OCI-LY7 (cell line): ENCODE measurements around the gene CDC14B. TPM values are rescaled to one million over a fixed set of nuclear protein-coding genes. Genes with fewer than 3 reads are reported as not detected.

Experiments used
- BruUV-seq: library from RNA; stranded (reverse); fragments of 400-500 nt; replicated peaks from 2 replicates; lab custom pipeline; 2021; lab: Mats Ljungman, UMichigan
- CTCF ChIA-PET: fragments of 300-600 bp; sonication (Branson Sonifier 250); formaldehyde crosslinking; loops from one replicate; lab custom pipeline; 2022; ENCODE audit warnings: antibody characterized with exemption; ENCODE audit not compliant: unreplicated experiment; lab: Charles Lee
- POLR2A ChIA-PET: fragments of 300-600 bp; sonication (Branson Sonifier 250); formaldehyde crosslinking; loops from one replicate; lab custom pipeline; 2022; ENCODE audit warnings: antibody characterized with exemption; lab: Charles Lee
- DNase-seq: peaks from one replicate; pipeline ENCODE4 v3.0.0-alpha.2; 2015; ENCODE audit warnings: low spot score
- H2AFZ ChIP-seq: fragments of 200-600 bp; sonication (generic), shearing (Covaris generic); 2 replicates; pipeline ENCODE4 v1.6.1; 2014; ENCODE audit warnings: mild to moderate bottlenecking, antibody characterized with exemption, low read length, moderate library complexity
- H3K27ac ChIP-seq: fragments of 200-600 bp; sonication (generic); 2 replicates; pipeline ENCODE4 v1.5.1; 2014; ENCODE audit warnings: mixed run types, low read depth, mild to moderate bottlenecking, moderate library complexity, low read length, inconsistent platforms; ENCODE audit not compliant: poor library complexity, severe bottlenecking
- H3K36me3 ChIP-seq: fragments of 200-600 bp; sonication (generic); 2 replicates; pipeline ENCODE4 v1.6.1; 2014; ENCODE audit warnings: mild to moderate bottlenecking, antibody characterized with exemption, low read length, moderate library complexity, mixed read lengths; ENCODE audit not compliant: insufficient read depth
- H3K4me1 ChIP-seq: fragments of 200-600 bp; sonication (generic); 2 replicates; pipeline ENCODE4 v1.5.1; 2014; ENCODE audit warnings: mild to moderate bottlenecking, low read length; ENCODE audit not compliant: insufficient read depth, poor library complexity, severe bottlenecking
- H3K4me2 ChIP-seq: fragments of 200-600 bp; sonication (generic); 2 replicates; pipeline ENCODE4 v1.6.1; 2014; ENCODE audit warnings: mild to moderate bottlenecking, low read length
- H3K4me3 ChIP-seq: fragments of 200-600 bp; sonication (generic); 2 replicates; pipeline ENCODE4 v1.5.1; 2014; ENCODE audit warnings: mild to moderate bottlenecking, low read depth, low read length; ENCODE audit not compliant: poor library complexity, severe bottlenecking
- H3K79me2 ChIP-seq: fragments of 200-600 bp; sonication (generic); 2 replicates; pipeline ENCODE4 v1.6.1; 2016; ENCODE audit warnings: low read depth, mild to moderate bottlenecking, low read length, moderate library complexity, mixed read lengths; ENCODE audit not compliant: insufficient read depth
- H3K9me2 ChIP-seq: fragments of 200-600 bp; sonication (generic); 2 replicates; pipeline ENCODE4 v1.6.1; 2016; ENCODE audit warnings: mild to moderate bottlenecking, low read length, mixed read lengths; ENCODE audit not compliant: insufficient read depth
- H3K9me3 ChIP-seq: fragments of 200-600 bp; sonication (generic); 2 replicates; pipeline ENCODE4 v1.6.1; 2014; ENCODE audit warnings: mild to moderate bottlenecking, mixed run types, low read length, mixed read lengths
- H4K20me1 ChIP-seq: fragments of 200-600 bp; sonication (generic); 2 replicates; pipeline ENCODE4 v1.6.1; 2014; ENCODE audit warnings: mild to moderate bottlenecking, antibody characterized with exemption, low read length, moderate library complexity, mixed read lengths; ENCODE audit not compliant: insufficient read depth
- CTCF ChIP-seq: fragments of 200-600 bp; sonication (generic); conservative IDR thresholded peaks from 2 replicates; pipeline ENCODE4 v1.5.1; 2014; ENCODE audit warnings: mild to moderate bottlenecking, antibody characterized with exemption, low read length, moderate library complexity, mixed read lengths
- EZH2phosphoT487 ChIP-seq: fragments of 200-600 bp; sonication (generic); IDR thresholded peaks from 2 replicates; pipeline ENCODE4 v1.6.1; 2018; ENCODE audit warnings: low read depth, borderline replicate concordance, mild to moderate bottlenecking, mixed run types, antibody characterized with exemption, low read length, moderate library complexity, mixed read lengths
- intact Hi-C: fragments of 100-400 bp; cut with micrococcal nuclease; formaldehyde crosslinking; loops from one replicate; pipeline ENCODE4 v1.10.0; 2022; ENCODE audit not compliant: unreplicated experiment
- total RNA-seq, 2 experiments: library from RNA; depleted of rRNA in 1 of 2; stranded (reverse); fragments of >200 nt in 1 of 2; shearing (Covaris generic) in 1 of 2; gene quantifications; 2 replicates each; pipeline ENCODE4 v1.2.3, GENCODE V29; 2014 to 2022

Gene CDC14B
- total RNA-seq, 2 experiments from 2014 or later: 0.27 TPM; not detected in 1

DNA sequence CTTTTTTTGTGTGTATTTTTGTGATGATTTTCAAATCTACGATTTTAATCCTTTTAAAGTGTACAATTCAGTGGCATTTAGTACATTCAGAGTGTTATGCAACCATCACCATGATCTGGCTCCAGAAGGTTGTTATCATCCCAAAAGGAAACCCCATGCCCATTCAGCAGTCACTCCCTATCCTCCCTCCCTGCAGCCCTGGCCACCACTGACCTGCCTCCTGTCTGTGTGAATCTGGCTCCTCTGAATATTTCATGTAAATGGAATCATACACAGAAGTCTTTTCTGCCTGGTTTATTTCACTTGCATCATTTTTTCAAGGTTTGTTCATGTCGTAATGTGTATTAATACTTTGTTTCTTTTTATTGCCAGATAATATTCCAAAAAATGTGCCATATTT lies 137.2 kb downstream of the CDC14B start:
- Histone ChIP-seq H4K20me1 (no peaks in the 10 kb centered on the region), H3K36me3 (peaks cover 3% of the 10 kb centered on the region; the same call in 1 of the 2 replicates), H3K4me1 (peaks cover 48% of the 10 kb centered on the region), H3K9me2 (no peaks in the 10 kb centered on the region), H3K79me2 (no peaks in the 10 kb centered on the region), H3K4me2 (no peak overlapping the region), H3K27ac (no peak overlapping the region), H3K9me3 (no peaks in the 10 kb centered on the region), H2AFZ (no peak overlapping the region), H3K4me3 (no peak overlapping the region)
- no TSS peak for BruUV-seq
- DNase-seq: no peak
- TF ChIP-seq CTCF (no peak), EZH2phosphoT487 (no peak)
- intact Hi-C loops: no loop called here
- ChIA-PET POLR2A (interaction anchor here (1.2 kb wide), 1 partner anchor 30 kb away, joined by 8 read pairs; no protein-coding TSS in a partner anchor), CTCF (no interaction called here)

- intact Hi-C loops: no loop called here
- no TSS peak for BruUV-seq
- H3K36me3 ChIP-seq: no peaks in the 10 kb centered on the region
- CTCF ChIA-PET: no interaction called here
- H3K79me2 ChIP-seq: no peaks in the 10 kb centered on the region
- H3K4me3 ChIP-seq: no peak overlapping the region
- H3K27ac ChIP-seq: no peak overlapping the region
- TF ChIP-seq CTCF (no peak), EZH2phosphoT487 (no peak)
- DNase-seq: no peak
- H4K20me1 ChIP-seq: no peaks in the 10 kb centered on the region
- H3K9me2 ChIP-seq: no peaks in the 10 kb centered on the region
- no peaks in the 10 kb centered on the region for H3K9me3 ChIP-seq
- no peak overlapping the region for H3K4me2 ChIP-seq
- H2AFZ ChIP-seq: no peak overlapping the region
- POLR2A ChIA-PET: no interaction called here
- H3K4me1 ChIP-seq: peaks cover 37% of the 10 kb centered on the region
Observed at GRCh38 chr9:96480736-96481135, 138.9 kb downstream of the CDC14B start.

GRCh38 chr9:96478829-96479371 lies 140.7 kb downstream of the CDC14B start:
- no TSS peak for BruUV-seq
- ChIA-PET CTCF (interaction anchor here (0.6 kb wide), 1 partner anchor 57 kb away, joined by 3 read pairs; no protein-coding TSS in a partner anchor), POLR2A (no interaction called here)

More at GRCh38 chr9:96478829-96479371, 140.7 kb downstream of the CDC14B start:
- Histone ChIP-seq H3K9me3 (no peaks in the 10 kb centered on the region), H3K27ac (no peak overlapping the region), H3K36me3 (no peaks in the 10 kb centered on the region), H3K4me2 (0 out of 2 replicates have a peak overlapping the region, but pooled peaks have one; percentile 2), H3K4me3 (no peak overlapping the region), H3K4me1 (peaks cover 18% of the 10 kb centered on the region), H3K9me2 (no peaks in the 10 kb centered on the region), H2AFZ (no peak overlapping the region; the same call in 1 of the 2 replicates), H3K79me2 (no peaks in the 10 kb centered on the region), H4K20me1 (no peaks in the 10 kb centered on the region)
- intact Hi-C loops: no loop called here
- no peak for TF ChIP-seq CTCF
- DNase-seq: no peak
